ENCODE results near the gene IDUA. TPM values are rescaled to one million over a fixed set of nuclear protein-coding genes. Genes with fewer than 3 reads are reported as not detected.
A peak's percentile ranks its signal among the peaks of the same experiment; 100 is the strongest.

IDUA gene
- total RNA-seq, 1 donor from 2014 or later: 14.9 TPM

- no peak for TF ChIP-seq CTCF (IDR thresholded peaks at IDR 0.05; ENCODE audit: unreplicated experiment)
- H3K27me3 Mint-ChIP-seq (ENCODE audit: unreplicated experiment): peaks cover 27% of the 10 kb centered on the region
- peaks cover 8% of the 10 kb centered on the region for H3K36me3 Mint-ChIP-seq (ENCODE audit: low read depth, unreplicated experiment)
- H3K4me1 Mint-ChIP-seq (ENCODE audit: unreplicated experiment): no peaks in the 10 kb centered on the region
- no peak overlapping the region for H3K4me3 Mint-ChIP-seq (ENCODE audit: unreplicated experiment)
- no peaks in the 10 kb centered on the region for H3K9me3 Mint-ChIP-seq (ENCODE audit: unreplicated experiment)
- no peak overlapping the region for H3K27ac Mint-ChIP-seq (ENCODE audit: unreplicated experiment)
- no peak for DNase-seq (ENCODE audit: low spot score)
These were observed 24.8 kb downstream of the IDUA start for GRCh38 chr4:1011666-1012033.

DNA sequence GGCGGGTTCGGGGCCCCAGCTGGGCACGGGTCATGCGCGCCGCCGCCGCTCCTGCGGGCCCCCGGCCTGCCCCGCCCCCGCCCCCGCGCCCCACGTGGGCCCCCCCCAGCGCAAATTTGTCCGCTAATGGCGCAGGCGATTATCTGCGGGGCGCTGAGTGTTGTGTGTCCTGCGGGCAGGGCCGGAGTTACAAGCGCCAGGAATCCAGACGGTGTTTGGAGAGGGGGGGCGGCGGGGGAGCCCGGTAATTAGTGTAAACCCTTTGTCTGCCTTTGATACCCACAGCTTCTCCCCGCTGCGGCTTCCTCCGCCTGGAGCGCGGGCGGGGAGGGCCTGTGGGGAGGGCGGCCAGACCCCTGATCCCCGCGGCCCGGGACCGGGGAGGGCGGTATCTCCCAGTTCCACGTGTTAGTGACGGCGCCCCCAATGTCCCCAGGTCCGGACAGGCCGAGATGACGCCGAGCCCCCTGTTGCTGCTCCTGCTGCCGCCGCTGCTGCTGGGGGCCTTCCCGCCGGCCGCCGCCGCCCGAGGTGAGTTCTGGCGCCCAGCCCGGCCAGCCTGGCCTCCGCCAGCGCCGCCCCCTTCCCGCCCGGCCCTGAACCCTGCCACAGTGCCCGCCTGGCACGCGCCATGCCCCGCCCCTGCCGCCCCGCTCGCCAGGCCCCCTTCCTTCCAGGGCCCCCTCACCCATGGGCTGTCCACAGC is 25.3 kb downstream of the IDUA start:
- Mint-ChIP-seq H3K36me3 (ENCODE audit: low read depth, unreplicated experiment) (peaks cover 8% of the 10 kb centered on the region), H3K27ac (ENCODE audit: unreplicated experiment) (no peak overlapping the region), H3K4me1 (ENCODE audit: unreplicated experiment) (no peaks in the 10 kb centered on the region), H3K4me3 (ENCODE audit: unreplicated experiment) (no peak overlapping the region), H3K27me3 (ENCODE audit: unreplicated experiment) (peaks cover 22% of the 10 kb centered on the region), H3K9me3 (ENCODE audit: unreplicated experiment) (no peaks in the 10 kb centered on the region)
- no peak for TF ChIP-seq CTCF (IDR thresholded peaks at IDR 0.05; ENCODE audit: unreplicated experiment)
- DNase-seq (ENCODE audit: low spot score): no peak

GRCh38 chr4:1013225-1014073 is 26.6 kb downstream of the IDUA start:
- H3K27me3 Mint-ChIP-seq (ENCODE audit: unreplicated experiment): peaks cover 12% of the 10 kb centered on the region
- H3K4me1 Mint-ChIP-seq (ENCODE audit: unreplicated experiment): no peaks in the 10 kb centered on the region
- DNase-seq (ENCODE audit: low spot score): no peak
- peaks cover 1% of the 10 kb centered on the region for H3K36me3 Mint-ChIP-seq (ENCODE audit: low read depth, unreplicated experiment)
- H3K4me3 Mint-ChIP-seq (ENCODE audit: unreplicated experiment): no peak overlapping the region
- no peaks in the 10 kb centered on the region for H3K9me3 Mint-ChIP-seq (ENCODE audit: unreplicated experiment)
- H3K27ac Mint-ChIP-seq (ENCODE audit: unreplicated experiment): peak overlapping the region; percentile 82
- no peak for TF ChIP-seq CTCF (IDR thresholded peaks at IDR 0.05; ENCODE audit: unreplicated experiment)

DNA sequence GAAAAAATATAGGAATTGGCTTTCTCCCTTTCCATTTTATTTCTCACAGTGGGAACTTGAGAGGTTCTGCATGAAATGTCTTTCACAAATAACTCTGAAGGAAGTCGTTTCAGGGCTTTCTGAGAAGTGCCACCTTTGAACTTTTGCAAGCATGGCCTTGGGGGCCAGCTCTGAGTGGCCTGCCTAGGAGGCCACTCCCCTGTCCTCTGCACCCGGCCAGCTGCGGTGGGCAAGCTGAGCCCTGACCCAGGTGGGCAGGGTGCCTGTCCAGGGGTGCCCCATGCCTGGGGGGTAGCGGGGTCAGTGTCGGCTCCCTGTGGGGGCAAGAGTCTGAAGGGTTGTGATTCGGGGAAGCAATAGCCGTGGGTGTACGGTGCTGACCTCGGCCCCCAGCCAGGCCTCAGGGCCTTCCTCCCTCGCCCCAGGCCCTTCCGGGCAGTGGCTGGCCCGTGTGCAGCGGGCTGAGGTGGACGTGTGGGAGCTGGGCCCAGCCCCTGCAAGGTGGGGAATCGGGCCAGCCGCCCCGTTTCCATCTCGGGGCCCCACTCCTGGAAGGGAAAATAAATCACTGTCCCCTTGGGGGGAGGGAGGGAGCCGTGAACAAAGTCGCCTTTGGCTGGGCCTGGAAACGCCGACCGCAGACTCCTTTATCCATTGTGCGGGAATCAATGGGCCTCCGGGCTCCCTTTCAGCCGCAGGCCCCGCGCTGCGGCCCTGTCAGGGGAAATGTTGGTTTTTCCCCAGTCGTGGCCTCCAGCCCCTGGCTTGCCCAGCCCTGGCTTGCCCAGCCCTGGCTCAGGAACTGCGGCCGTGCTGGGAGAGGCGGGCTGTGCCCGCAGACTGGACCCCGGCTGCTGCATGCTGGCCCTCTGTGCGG is 27.7 kb downstream of the IDUA start:
- H3K27me3 Mint-ChIP-seq (ENCODE audit: unreplicated experiment): peaks cover 7% of the 10 kb centered on the region
- no peak overlapping the region for H3K4me3 Mint-ChIP-seq (ENCODE audit: unreplicated experiment)
- H3K27ac Mint-ChIP-seq (ENCODE audit: unreplicated experiment): peak overlapping the region; percentile 82
- no peak for TF ChIP-seq CTCF (IDR thresholded peaks at IDR 0.05; ENCODE audit: unreplicated experiment)
- no peaks in the 10 kb centered on the region for H3K36me3 Mint-ChIP-seq (ENCODE audit: low read depth, unreplicated experiment)
- H3K4me1 Mint-ChIP-seq (ENCODE audit: unreplicated experiment): no peaks in the 10 kb centered on the region
- no peak for DNase-seq (ENCODE audit: low spot score)
- H3K9me3 Mint-ChIP-seq (ENCODE audit: unreplicated experiment): no peaks in the 10 kb centered on the region
